ENCODE measurements around the gene MUS81. TPM values are rescaled to one million over a fixed set of nuclear protein-coding genes. Genes with fewer than 3 reads are reported as not detected.

The MUS81 gene
- total and polyA plus RNA-seq, 2 of the 13 experiments (the other 11 are each of a cell fraction or from before 2014, with no cell fraction given) = 25.6 to 30.2 TPM

GRCh38 chr11:65882120-65883057 lies 22.2 kb downstream of the MUS81 start:
- FAIRE-seq (no peak), DNase-seq (ENCODE audit: low spot score) (no peak), ATAC-seq (no peak)
- intact Hi-C loops (cut with micrococcal nuclease; ENCODE audit: unreplicated experiment) (no loop called here), in situ Hi-C loops (cut with HindIII; ENCODE audit: extremely low pct_ligation_motif_present, low pct_unique_long_range_greater_than_20kb) (loop anchor here (5.0 kb wide), 1 partner anchor 105 kb away; no protein-coding TSS in a partner anchor)
- Histone ChIP-seq H3K4me1 (ENCODE audit: insufficient read depth, low read length) (peaks cover 39% of the 10 kb centered on the region), H3K4me3 (replicated peaks in 1 of 3; ENCODE audit: insufficient read depth in 1 of 3, low read depth in 2 of 3, low read length in 3 of 3) (no peak overlapping the region), H3K27ac (ENCODE audit: extremely low read length, insufficient read depth, low read length) (no peak overlapping the region), H3K9ac (ENCODE audit: insufficient read depth, low read depth, low read length) (no peak overlapping the region), H3K36me3 (replicated peaks in 1 of 2; ENCODE audit: control insufficient read depth in 1 of 2, insufficient read depth in 2 of 2, low read length in 2 of 2) (peaks cover 4 to 19% of the 10 kb centered on the region in 2 experiments; a peak in 4 of 5 replicates), H3K79me2 (ENCODE audit: insufficient read depth, low read length) (no peaks in the 10 kb centered on the region), H3K9me3 (ENCODE audit: low read length) (no peaks in the 10 kb centered on the region), H2AFZ (ENCODE audit: low read length) (no peak overlapping the region), H3K4me2 (ENCODE audit: low read depth, low read length) (no peak overlapping the region), H4K20me1 (ENCODE audit: insufficient read depth, low read length) (no peaks in the 10 kb centered on the region), H3K27me3 (ENCODE audit: control insufficient read depth in 1 of 2, insufficient read depth in 2 of 2, low read length in 2 of 2) (no peaks in the 10 kb centered on the region)
- ChIA-PET POLR2A (no interaction called here), CTCF (ENCODE audit: low intra/inter-chr PET ratio, low total read pairs) (interaction anchor here (2.9 kb wide), 1 partner anchor 106 kb away, joined by 77 read pairs; no protein-coding TSS in a partner anchor)
- WGBS (ENCODE audit: low lambda C conversion rate) = 98% methylated on average over 19 of the region's 30 CpGs
- TF ChIP-seq JUNB (CRISPR knock-in tag; IDR thresholded peaks at IDR 0.05; ENCODE audit: borderline replicate concordance) = no peak
- TF ChIP-seq MBNL3 (CRISPR knock-in tag; conservative IDR thresholded peaks at IDR 0.05) = no peak
- TF ChIP-seq AGO2 (optimal IDR thresholded peaks at IDR 0.05; ENCODE audit: low read depth, low read length) = peak; percentile 63
- BruUV-seq (replicated peaks) = no TSS peak

- Histone ChIP-seq H3K9ac (ENCODE audit: insufficient read depth, low read depth, low read length) (no peak overlapping the region), H3K27me3 (ENCODE audit: control insufficient read depth in 1 of 2, insufficient read depth in 2 of 2, low read length in 2 of 2) (no peaks in the 10 kb centered on the region; a peak in 1 of 5 replicates), H3K27ac (ENCODE audit: extremely low read length, insufficient read depth, low read length) (no peak overlapping the region), H3K79me2 (ENCODE audit: insufficient read depth, low read length) (no peaks in the 10 kb centered on the region), H3K9me3 (ENCODE audit: low read length) (no peaks in the 10 kb centered on the region), H4K20me1 (ENCODE audit: insufficient read depth, low read length) (no peaks in the 10 kb centered on the region), H3K4me2 (ENCODE audit: low read depth, low read length) (no peak overlapping the region), H3K4me1 (ENCODE audit: insufficient read depth, low read length) (peaks cover 39% of the 10 kb centered on the region), H3K4me3 (replicated peaks in 1 of 3; ENCODE audit: insufficient read depth in 1 of 3, low read depth in 2 of 3, low read length in 3 of 3) (no peak overlapping the region), H3K36me3 (replicated peaks in 1 of 2; ENCODE audit: control insufficient read depth in 1 of 2, insufficient read depth in 2 of 2, low read length in 2 of 2) (peaks cover 4 to 19% of the 10 kb centered on the region in 2 experiments; a peak in 4 of 5 replicates), H2AFZ (ENCODE audit: low read length) (no peak overlapping the region)
- ChIA-PET CTCF (ENCODE audit: low intra/inter-chr PET ratio, low total read pairs) (interaction anchor here (1.7 to 2.9 kb wide), 3 partner anchors 23 to 177 kb away, joined by 6 to 77 read pairs (median 7); partner anchors contain the start of gene MUS81), POLR2A (no interaction called here)
- 94% methylated on average over 10 of the region's 13 CpGs for WGBS (ENCODE audit: low lambda C conversion rate)
- no TSS peak for BruUV-seq (replicated peaks)
- ATAC-seq (no peak), DNase-seq (ENCODE audit: low spot score) (no peak), FAIRE-seq (no peak)
- in situ Hi-C loops (cut with HindIII; ENCODE audit: extremely low pct_ligation_motif_present, low pct_unique_long_range_greater_than_20kb) = loop anchor here (5.0 kb wide), 1 partner anchor 104 kb away; no protein-coding TSS in a partner anchor
- intact Hi-C loops (cut with micrococcal nuclease; ENCODE audit: unreplicated experiment) = no loop called here
- TF ChIP-seq ZNF574 (CRISPR knock-in tag; IDR thresholded peaks at IDR 0.05) (no peak), SIX1 (CRISPR knock-in tag; IDR thresholded peaks at IDR 0.05; ENCODE audit: borderline replicate concordance) (no peak)
Observed at GRCh38 chr11:65883058-65883761, 23.0 kb downstream of the MUS81 start.

All from HepG2 (cell line).